ENCODE measurements around the gene ADAMTSL1.

The ADAMTSL1 gene

GRCh38 chr9:18857769-18858168 is 383.8 kb downstream of the ADAMTSL1 start:
- no peaks in the 10 kb centered on the region for H3K36me3 ChIP-seq (ENCODE audit: low read length)
- no peaks in the 10 kb centered on the region for H3K9me2 ChIP-seq (replicated peaks; ENCODE audit: insufficient read depth, low read length)
- H3F3A ChIP-seq (ENCODE audit: insufficient read depth): no peaks in the 10 kb centered on the region
- H4K20me1 ChIP-seq (ENCODE audit: low read depth, low read length): no peaks in the 10 kb centered on the region
- H3K4me2 ChIP-seq (ENCODE audit: low read depth, low read length, poor library complexity, severe bottlenecking): no peak overlapping the region
- no peaks in the 10 kb centered on the region for H3K27me3 ChIP-seq (ENCODE audit: low read length)
- no peaks in the 10 kb centered on the region for H3K79me2 ChIP-seq (ENCODE audit: insufficient read depth, low read length)
- no peak overlapping the region for H3K9ac ChIP-seq (ENCODE audit: low read length)
- H2AFZ ChIP-seq (ENCODE audit: low read depth, low read length, severe bottlenecking): no peak overlapping the region
- no peak overlapping the region for H3K27ac ChIP-seq (ENCODE audit: low read depth, low read length)
- H3K9me3 ChIP-seq (ENCODE audit: insufficient read depth, low read length): no peaks in the 10 kb centered on the region
- TF ChIP-seq CTCF (IDR thresholded peaks at IDR 0.05; ENCODE audit: insufficient read depth, low read length, poor library complexity, severe bottlenecking): no peak
- no peak for TF ChIP-seq EZH2phosphoT487 (conservative IDR thresholded peaks at IDR 0.05; ENCODE audit: low read length)
- no peak overlapping the region for H3K4me3 ChIP-seq (ENCODE audit: insufficient read depth, low read length, poor library complexity, severe bottlenecking)

GRCh38 chr9:18861609-18862544 is 387.9 kb downstream of the ADAMTSL1 start:
- Histone ChIP-seq H2AFZ (ENCODE audit: low read depth, low read length, severe bottlenecking) (no peak overlapping the region), H3K27me3 (ENCODE audit: low read length) (no peaks in the 10 kb centered on the region), H3K9me2 (replicated peaks; ENCODE audit: insufficient read depth, low read length) (no peaks in the 10 kb centered on the region), H3K4me3 (ENCODE audit: insufficient read depth, low read length, poor library complexity, severe bottlenecking) (no peak overlapping the region), H3K9ac (ENCODE audit: low read length) (no peak overlapping the region), H3K79me2 (ENCODE audit: insufficient read depth, low read length) (no peaks in the 10 kb centered on the region), H4K20me1 (ENCODE audit: low read depth, low read length) (no peaks in the 10 kb centered on the region), H3K4me2 (ENCODE audit: low read depth, low read length, poor library complexity, severe bottlenecking) (no peak overlapping the region), H3F3A (ENCODE audit: insufficient read depth) (no peaks in the 10 kb centered on the region), H3K9me3 (ENCODE audit: insufficient read depth, low read length) (no peaks in the 10 kb centered on the region), H3K27ac (ENCODE audit: low read depth, low read length) (no peak overlapping the region), H3K36me3 (ENCODE audit: low read length) (no peaks in the 10 kb centered on the region)
- TF ChIP-seq CTCF (IDR thresholded peaks at IDR 0.05; ENCODE audit: insufficient read depth, low read length, poor library complexity, severe bottlenecking) (no peak), EZH2phosphoT487 (conservative IDR thresholded peaks at IDR 0.05; ENCODE audit: low read length) (no peak)

GRCh38 chr9:18863791-18864190 is 389.8 kb downstream of the ADAMTSL1 start:
- no peak overlapping the region for H3K4me3 ChIP-seq (ENCODE audit: insufficient read depth, low read length, poor library complexity, severe bottlenecking)
- H4K20me1 ChIP-seq (ENCODE audit: low read depth, low read length): no peaks in the 10 kb centered on the region
- no peak overlapping the region for H3K9ac ChIP-seq (ENCODE audit: low read length)
- H3K9me2 ChIP-seq (replicated peaks; ENCODE audit: insufficient read depth, low read length): no peaks in the 10 kb centered on the region
- H3K9me3 ChIP-seq (ENCODE audit: insufficient read depth, low read length): no peaks in the 10 kb centered on the region
- no peak overlapping the region for H2AFZ ChIP-seq (ENCODE audit: low read depth, low read length, severe bottlenecking)
- H3K27me3 ChIP-seq (ENCODE audit: low read length): no peaks in the 10 kb centered on the region
- H3K36me3 ChIP-seq (ENCODE audit: low read length): no peaks in the 10 kb centered on the region
- H3F3A ChIP-seq (ENCODE audit: insufficient read depth): no peaks in the 10 kb centered on the region
- H3K27ac ChIP-seq (ENCODE audit: low read depth, low read length): no peak overlapping the region
- H3K79me2 ChIP-seq (ENCODE audit: insufficient read depth, low read length): no peaks in the 10 kb centered on the region
- H3K4me2 ChIP-seq (ENCODE audit: low read depth, low read length, poor library complexity, severe bottlenecking): no peak overlapping the region
- no peak for TF ChIP-seq CTCF (IDR thresholded peaks at IDR 0.05; ENCODE audit: insufficient read depth, low read length, poor library complexity, severe bottlenecking)
- TF ChIP-seq EZH2phosphoT487 (conservative IDR thresholded peaks at IDR 0.05; ENCODE audit: low read length): no peak

Measured in SU-DHL-6 (cell line).